DND-41 (cell line): Measurements from ENCODE around the gene EPB41L2.

Experiments used
- EZH2 ChIP-seq: IDR thresholded peaks from 3 replicates; pipeline ENCODE4 v1.6.1; 2012; ENCODE audit warnings: borderline replicate concordance, low read depth, mild to moderate bottlenecking, moderate library complexity, low read length, inconsistent platforms; ENCODE audit not compliant: severe bottlenecking
- TF ChIP-seq, protein P1 (sequence below): IDR thresholded peaks from 2 replicates; pipeline ENCODE4 v1.5.1; 2012; ENCODE audit warnings: borderline replicate concordance, low read length, moderate library complexity, mild to moderate bottlenecking; ENCODE audit not compliant: poor library complexity, severe bottlenecking; ENCODE audit errors: extremely low read depth

DNA sequence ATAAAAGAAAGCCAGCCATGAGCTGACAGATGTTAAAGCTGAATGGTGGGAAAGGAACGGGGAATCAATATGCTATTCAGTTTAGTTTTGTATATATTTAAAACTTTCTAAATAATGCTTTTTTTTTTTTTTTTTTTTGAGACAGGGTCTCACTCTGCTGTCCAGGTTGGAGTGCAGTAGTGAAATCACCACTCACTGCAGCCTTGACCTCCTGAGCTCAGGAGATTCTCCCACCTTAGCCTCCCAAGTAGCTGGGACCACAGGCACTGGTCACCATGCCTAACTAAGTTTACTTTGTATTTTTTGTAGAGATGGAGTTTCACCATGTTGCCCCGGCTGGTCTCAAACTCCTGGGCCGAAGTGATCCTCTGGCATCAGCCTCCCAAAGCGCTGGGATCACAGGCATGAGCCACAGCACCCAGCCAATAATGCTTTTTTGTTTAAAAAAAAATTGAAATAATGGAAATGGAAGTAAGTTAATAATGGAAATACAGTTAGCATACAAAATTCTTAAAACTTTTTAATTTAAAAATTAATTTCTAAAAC lies 19.1 kb downstream of the EPB41L2 start:
- TF ChIP-seq, protein P1, sequence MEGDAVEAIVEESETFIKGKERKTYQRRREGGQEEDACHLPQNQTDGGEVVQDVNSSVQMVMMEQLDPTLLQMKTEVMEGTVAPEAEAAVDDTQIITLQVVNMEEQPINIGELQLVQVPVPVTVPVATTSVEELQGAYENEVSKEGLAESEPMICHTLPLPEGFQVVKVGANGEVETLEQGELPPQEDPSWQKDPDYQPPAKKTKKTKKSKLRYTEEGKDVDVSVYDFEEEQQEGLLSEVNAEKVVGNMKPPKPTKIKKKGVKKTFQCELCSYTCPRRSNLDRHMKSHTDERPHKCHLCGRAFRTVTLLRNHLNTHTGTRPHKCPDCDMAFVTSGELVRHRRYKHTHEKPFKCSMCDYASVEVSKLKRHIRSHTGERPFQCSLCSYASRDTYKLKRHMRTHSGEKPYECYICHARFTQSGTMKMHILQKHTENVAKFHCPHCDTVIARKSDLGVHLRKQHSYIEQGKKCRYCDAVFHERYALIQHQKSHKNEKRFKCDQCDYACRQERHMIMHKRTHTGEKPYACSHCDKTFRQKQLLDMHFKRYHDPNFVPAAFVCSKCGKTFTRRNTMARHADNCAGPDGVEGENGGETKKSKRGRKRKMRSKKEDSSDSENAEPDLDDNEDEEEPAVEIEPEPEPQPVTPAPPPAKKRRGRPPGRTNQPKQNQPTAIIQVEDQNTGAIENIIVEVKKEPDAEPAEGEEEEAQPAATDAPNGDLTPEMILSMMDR = no peak
- no peak for TF ChIP-seq EZH2
